Prostate gland (tissue), 2 donors: ENCODE measurements around the gene PIMREG. TPM values are rescaled to one million over a fixed set of nuclear protein-coding genes. Genes with fewer than 3 reads are reported as not detected.

ENCODE experiments used
- DNase-seq: peaks from one replicate; pipeline ENCODE4 v3.0.0-alpha.2; 2019; ENCODE audit warnings: low spot score
- H3K27ac ChIP-seq, 2 donors: fragments of 200-600 bp; sonication (generic); 2 replicates each; pipeline ENCODE4 v1.5.1; 2017 to 2019
- H3K27me3 ChIP-seq: fragments of 200-600 bp; sonication (generic); replicated peaks from 2 replicates; pipeline ENCODE4 v1.5.1; 2019; ENCODE audit not compliant: insufficient read depth
- H3K36me3 ChIP-seq, 2 donors: fragments of 200-600 bp; sonication (generic); 1 replicate in 1 of 2; 2 replicates in 1 of 2; pipeline versions ENCODE4 v1.5.1 to v1.8.1; 2017 to 2019
- H3K4me1 ChIP-seq: fragments of 200-600 bp; sonication (generic); replicated peaks from 2 replicates; pipeline ENCODE4 v1.5.1; 2019
- H3K4me3 ChIP-seq, 2 donors: fragments of 200-600 bp; sonication (generic); 2 replicates each; pipeline ENCODE4 v1.5.1; 2017 to 2019
- H3K9me3 ChIP-seq: fragments of 200-600 bp; sonication (generic); 2 replicates; pipeline ENCODE4 v1.5.1; 2017
- CTCF ChIP-seq, 4 experiments: fragments of 200-600 bp in 2 of 4; fragments of 450-650 bp in 2 of 4; sonication (generic) in 2 of 4; IDR thresholded peaks; 1 replicate in 3 of 4; 2 replicates in 1 of 4; pipeline ENCODE4 v1.5.1; 2016 to 2019; ENCODE audit warnings: antibody characterized with exemption in 4 of 4, mild to moderate bottlenecking in 2 of 4, moderate library complexity in 2 of 4
- POLR2A ChIP-seq: fragments of 450-650 bp; IDR thresholded peaks from one replicate; pipeline ENCODE4 v1.6.1; 2016; ENCODE audit warnings: antibody characterized with exemption, mild to moderate bottlenecking
- POLR2AphosphoS5 ChIP-seq: sonication (generic); formaldehyde crosslinking; IDR thresholded peaks from one replicate; pipeline ENCODE4 v1.6.1; 2017; ENCODE audit warnings: antibody characterized with exemption
- WGBS: methylation state at CpG from one replicate; pipeline ENCODE4 v1.1.5; 2018; 5-methylcytosine and 5-hydroxymethylcytosine counted together
- intact Hi-C: fragments of 100-400 bp; cut with DNase I; formaldehyde crosslinking; loops from one replicate; pipeline ENCODE4 v1.14.2; 2022
- total RNA-seq, 2 donors: library from RNA; depleted of rRNA; stranded (reverse); fragments of >200 nt; gene quantifications; one replicate each; pipeline ENCODE4 v1.1.0, GENCODE V29; 2016

Gene PIMREG
- total RNA-seq, 2 donors from 2014 or later, result 0.45 to 4.9 TPM

- intact Hi-C loops, result no loop called here
- Histone ChIP-seq H3K4me3 (no peak overlapping the region), H3K9me3 (no peaks in the 10 kb centered on the region), H3K27me3 (no peaks in the 10 kb centered on the region), H3K36me3 (no peaks in the 10 kb centered on the region), H3K4me1 (no peaks in the 10 kb centered on the region), H3K27ac (no peak overlapping the region)
- TF ChIP-seq CTCF (IDR thresholded peaks at IDR 0.05) (no peak), POLR2A (no peak), POLR2AphosphoS5 (no peak)
- WGBS, result 88% methylated on average over 9 of the region's 9 CpGs
- DNase-seq, result no peak
Measured at GRCh38 chr17:6446516-6447100, 2.4 kb downstream of the PIMREG start.

- DNase-seq, result no peak
- H3K27ac ChIP-seq, result no peak overlapping the region
- no peaks in the 10 kb centered on the region for H3K36me3 ChIP-seq
- no peak overlapping the region for H3K4me3 ChIP-seq
- intact Hi-C loops, result no loop called here
- no peaks in the 10 kb centered on the region for H3K9me3 ChIP-seq
- H3K4me1 ChIP-seq, result no peaks in the 10 kb centered on the region
- H3K27me3 ChIP-seq, result no peaks in the 10 kb centered on the region
- 93% methylated on average over 6 of the region's 6 CpGs for WGBS
- TF ChIP-seq POLR2AphosphoS5 (no peak), POLR2A (no peak), CTCF (IDR thresholded peaks at IDR 0.05) (no peak)
Measured at GRCh38 chr17:6448473-6448872, 4.2 kb downstream of the PIMREG start.

- Histone ChIP-seq H3K27me3 (no peaks in the 10 kb centered on the region), H3K36me3 (no peaks in the 10 kb centered on the region), H3K27ac (no peak overlapping the region), H3K9me3 (no peaks in the 10 kb centered on the region), H3K4me1 (no peaks in the 10 kb centered on the region), H3K4me3 (no peak overlapping the region)
- DNase-seq, result no peak
- 98% methylated on average over 6 of the region's 6 CpGs for WGBS
- intact Hi-C loops, result no loop called here
- TF ChIP-seq CTCF (IDR thresholded peaks at IDR 0.05) (no peak), POLR2AphosphoS5 (no peak), POLR2A (no peak)
Measured at GRCh38 chr17:6449307-6449706, 5.1 kb downstream of the PIMREG start.

GRCh38 chr17:6450926-6451832 lies 6.9 kb downstream of the PIMREG start:
- Histone ChIP-seq H3K36me3 (no peaks in the 10 kb centered on the region), H3K4me1 (no peaks in the 10 kb centered on the region), H3K9me3 (no peaks in the 10 kb centered on the region), H3K4me3 (no peak overlapping the region), H3K27me3 (no peaks in the 10 kb centered on the region), H3K27ac (no peak overlapping the region)
- 28% methylated on average over 12 of the region's 12 CpGs for WGBS
- intact Hi-C loops, result no loop called here
- DNase-seq, result no peak
- TF ChIP-seq POLR2AphosphoS5 (no peak), CTCF (IDR thresholded peaks at IDR 0.05) (no peak)
